Stimulated activated CD4-positive, alpha-beta T cell treated with anti-CD3 and anti-CD28 coated beads, Interleukin-2, amount 100 ng/mL, for 4 hours (primary cell): Measurements from ENCODE around the gene EPSTI1.

ENCODE experiments used
- DNase-seq: peaks from one replicate; pipeline ENCODE4 v3.0.0-alpha.2; 2020; ENCODE audit warnings: low read depth

EPSTI1 gene

GRCh38 chr13:42971691-42972347 lies 20.2 kb downstream of the EPSTI1 start:
- DNase-seq, result no peak

GRCh38 chr13:42970824-42971690 lies 21.0 kb downstream of the EPSTI1 start:
- DNase-seq, result no peak

- DNase-seq, result peak; percentile 61
Observed at GRCh38 chr13:42969565-42970172, 22.4 kb downstream of the EPSTI1 start.

- DNase-seq, result no peak
Observed at GRCh38 chr13:42968906-42969305, 23.1 kb downstream of the EPSTI1 start.

DNA sequence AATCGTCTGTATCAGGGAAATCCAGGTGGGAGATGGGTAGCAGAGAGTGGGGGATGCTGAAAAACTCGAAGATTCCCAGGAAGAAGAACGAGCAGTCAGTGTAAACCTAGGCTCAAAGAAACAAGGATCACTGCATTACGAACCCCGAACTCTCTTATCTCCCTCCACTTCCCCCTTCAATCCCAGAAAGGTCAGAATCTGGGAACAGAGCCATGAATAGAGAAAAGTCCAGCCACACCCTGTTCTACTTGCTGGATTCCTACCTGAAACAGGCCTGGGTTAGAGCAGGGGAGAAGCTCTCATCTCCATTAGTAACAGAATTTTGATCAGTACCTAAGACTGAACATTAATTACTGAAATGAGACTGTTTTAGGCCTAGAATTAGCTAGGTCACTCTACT lies 24.4 kb downstream of the EPSTI1 start:
- DNase-seq, result no peak

DNA sequence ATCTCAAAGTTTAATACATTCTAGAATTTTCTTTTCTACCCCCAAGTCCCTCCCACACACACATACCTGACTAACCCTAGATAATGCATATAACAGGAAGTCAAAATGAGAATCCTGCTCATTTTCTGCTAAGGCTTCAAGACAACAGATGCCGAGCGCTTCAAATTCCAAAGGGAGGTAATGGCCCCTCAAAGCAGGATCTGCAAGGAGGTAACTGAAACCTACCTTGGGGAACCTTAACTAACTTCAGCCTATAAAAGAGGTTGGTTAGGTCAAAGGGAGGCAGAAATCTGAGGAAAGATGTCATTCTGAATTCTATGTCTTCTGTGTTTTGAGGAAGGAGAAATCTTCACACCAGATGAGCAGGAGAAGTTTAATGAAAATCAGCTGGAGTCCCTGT lies 26.8 kb downstream of the EPSTI1 start:
- DNase-seq, result no peak

- no peak for DNase-seq
Observed at GRCh38 chr13:42964761-42965161, 27.3 kb downstream of the EPSTI1 start.

DNA sequence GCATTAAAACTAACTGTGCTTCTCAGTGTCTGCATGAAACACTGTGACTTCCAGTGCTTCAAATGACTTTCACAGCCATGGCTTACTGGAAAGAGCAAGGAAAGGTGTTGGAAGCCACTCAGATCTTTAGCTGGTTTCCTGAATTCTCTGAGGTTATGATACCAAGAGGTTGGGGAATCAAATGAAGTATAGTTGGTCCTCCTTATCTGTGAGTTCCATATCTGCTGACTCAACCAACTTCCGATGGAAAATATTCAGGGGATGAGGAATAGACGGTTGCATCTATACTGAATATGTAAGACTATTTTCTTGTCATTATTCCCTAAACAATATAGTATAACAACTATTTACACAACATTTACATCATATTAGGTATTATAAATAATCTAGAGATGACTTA lies 32.4 kb downstream of the EPSTI1 start:
- no peak for DNase-seq

DNA sequence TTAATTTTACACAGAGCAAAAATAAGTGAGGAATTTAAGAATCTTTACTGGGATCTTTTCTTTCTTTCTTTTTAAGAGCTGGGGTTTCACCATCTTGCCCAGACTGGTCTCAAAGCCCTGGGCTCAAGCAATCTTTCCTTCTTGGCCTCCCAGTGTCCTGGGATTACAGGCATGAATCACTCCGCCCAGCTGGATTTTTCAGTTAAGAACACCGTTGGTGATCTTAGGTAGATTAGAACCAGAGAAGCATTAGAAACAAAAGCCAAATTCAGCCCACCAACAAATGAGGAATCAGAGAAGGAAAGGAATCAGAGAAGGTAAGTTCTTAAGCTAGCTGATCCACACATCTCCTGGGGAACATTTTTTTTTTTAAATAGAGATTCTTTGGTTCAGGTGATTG lies 34.2 kb downstream of the EPSTI1 start:
- no peak for DNase-seq

DNA sequence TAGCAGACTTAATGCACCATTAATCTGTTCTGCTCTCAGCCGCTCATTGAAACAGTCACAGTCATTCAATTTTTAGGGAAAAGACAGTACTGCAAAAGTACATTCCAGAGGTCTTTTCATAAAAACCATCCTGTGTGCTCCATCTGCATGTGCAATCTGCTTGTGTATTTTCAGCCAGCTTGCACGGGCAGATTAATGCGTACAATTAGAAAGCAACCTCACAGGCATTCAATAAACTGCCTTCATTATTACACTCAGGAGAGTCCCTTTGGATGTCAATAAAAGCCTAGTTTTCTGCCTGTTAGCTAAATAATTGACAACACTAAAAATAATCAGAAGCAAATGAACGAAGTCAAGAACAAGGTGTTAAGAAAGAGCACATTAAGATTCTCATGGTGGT lies 41.9 kb downstream of the EPSTI1 start:
- DNase-seq, result no peak

- no peak for DNase-seq
Observed at GRCh38 chr13:42947925-42948324, 44.1 kb downstream of the EPSTI1 start.

DNA sequence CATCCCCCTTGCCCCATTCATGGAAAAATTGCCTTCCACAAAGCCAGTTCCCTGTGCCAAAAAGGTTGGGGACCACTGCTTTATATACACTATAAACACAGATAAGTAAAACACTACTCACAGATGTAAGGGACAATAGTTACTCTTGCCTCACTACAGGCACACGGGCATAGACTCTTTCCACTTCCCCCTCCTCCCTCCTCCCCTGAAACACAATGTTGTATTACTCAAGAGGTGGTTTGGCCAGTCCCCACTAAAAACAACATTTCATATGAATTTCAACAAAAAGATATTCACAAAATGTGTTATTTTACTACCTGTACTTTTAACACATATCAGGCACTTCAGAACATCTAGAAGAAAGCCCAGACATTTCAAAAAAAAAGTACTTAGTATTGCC lies 45.1 kb downstream of the EPSTI1 start:
- no peak for DNase-seq

GRCh38 chr13:42929886-42930535 lies 62.0 kb downstream of the EPSTI1 start:
- DNase-seq, result no peak

DNA sequence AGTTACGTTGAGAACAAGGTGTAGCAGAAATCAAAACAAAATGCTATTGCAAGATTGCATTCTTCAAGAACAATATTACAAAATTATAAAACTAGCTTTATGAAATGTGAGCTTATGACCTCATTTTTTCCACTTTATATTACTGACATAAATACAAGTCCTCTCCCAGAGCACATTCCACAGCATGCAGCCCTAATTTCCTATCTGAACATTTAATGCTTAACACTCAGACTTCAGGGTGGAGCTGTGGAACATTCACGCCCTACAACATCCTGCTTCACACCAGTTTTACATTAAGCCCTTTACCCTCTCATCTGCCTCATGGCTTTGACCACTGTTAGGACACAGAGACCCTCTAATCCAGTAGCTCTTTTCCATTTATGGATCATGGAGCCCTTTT lies 65.5 kb downstream of the EPSTI1 start:
- DNase-seq, result no peak

DNA sequence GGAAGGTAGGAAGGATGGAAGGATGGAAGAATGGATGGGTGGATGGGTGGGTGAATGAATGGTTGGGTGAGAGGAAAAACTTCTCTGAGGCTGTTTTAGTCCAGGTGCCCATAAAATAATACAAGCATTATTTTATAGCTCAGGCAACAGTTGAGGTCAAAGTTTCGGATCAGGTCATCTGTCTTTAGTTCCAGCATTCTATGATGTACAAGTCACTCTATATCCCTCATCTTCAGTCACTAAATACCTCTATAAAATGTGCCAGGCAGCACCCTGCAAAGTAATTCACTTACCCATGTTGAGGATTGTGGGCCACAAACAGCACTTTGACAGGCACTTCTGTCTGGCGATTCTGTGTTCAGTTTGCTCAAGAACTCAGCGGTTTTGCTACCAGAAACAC lies 66.0 kb downstream of the EPSTI1 start:
- no peak for DNase-seq

DNA sequence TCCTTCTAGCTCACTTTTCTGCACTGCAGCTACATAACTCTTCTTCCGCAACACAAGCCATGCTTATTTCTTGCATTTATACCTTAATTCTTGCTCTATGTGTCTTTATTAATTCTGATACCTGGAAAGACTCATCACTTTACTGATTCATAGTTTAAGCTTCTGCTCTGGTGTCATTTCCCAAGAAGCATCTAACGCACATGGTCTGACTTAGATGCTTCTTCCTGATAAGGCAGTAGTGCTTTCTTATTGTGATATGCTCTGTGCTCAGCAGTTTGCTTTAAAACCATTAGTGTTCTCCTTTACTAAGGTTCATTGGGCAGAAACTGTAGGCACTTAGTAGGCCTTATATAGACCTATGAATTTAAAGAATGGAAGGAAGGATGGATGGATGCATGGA lies 66.4 kb downstream of the EPSTI1 start:
- no peak for DNase-seq

DNA sequence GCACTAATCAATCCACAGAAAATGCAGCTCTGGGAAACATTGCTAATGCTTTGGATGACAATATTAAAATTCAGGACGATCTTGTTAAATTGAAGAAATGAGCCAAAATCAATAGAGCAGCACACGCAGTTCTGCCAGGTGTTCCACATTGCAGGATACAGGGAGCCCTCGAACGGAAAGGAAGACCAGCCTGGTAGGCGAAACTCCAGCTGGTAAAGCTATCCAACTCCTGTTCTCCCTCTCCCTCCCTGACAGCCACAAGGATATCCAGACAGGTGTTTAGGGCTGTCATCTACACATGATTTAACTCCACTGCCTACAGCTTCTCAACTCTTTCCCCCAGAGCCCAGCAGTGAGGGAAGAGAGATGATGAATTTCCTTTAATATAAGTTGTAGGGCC lies 67.7 kb downstream of the EPSTI1 start:
- DNase-seq, result no peak

DNA sequence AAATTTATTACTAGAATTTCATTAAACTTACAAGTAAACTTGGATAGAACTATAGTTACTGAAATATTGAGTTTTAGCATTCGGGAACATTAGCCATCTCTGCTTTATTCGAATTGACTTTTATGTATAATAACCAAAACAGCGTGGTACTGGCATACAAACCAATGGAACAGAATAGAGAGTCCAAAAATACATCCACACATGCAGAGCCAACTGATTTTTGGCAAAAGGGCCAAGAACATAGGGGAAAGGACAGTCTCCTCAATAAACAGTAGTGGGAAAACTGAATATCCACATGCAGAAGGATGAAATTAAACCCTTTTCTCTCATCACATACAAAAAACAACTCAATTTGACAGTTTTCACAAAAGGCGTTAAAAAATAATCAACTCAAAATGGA lies 84.3 kb downstream of the EPSTI1 start:
- DNase-seq, result no peak

- no peak for DNase-seq
Observed at GRCh38 chr13:42906257-42906656, 85.8 kb downstream of the EPSTI1 start.

DNA sequence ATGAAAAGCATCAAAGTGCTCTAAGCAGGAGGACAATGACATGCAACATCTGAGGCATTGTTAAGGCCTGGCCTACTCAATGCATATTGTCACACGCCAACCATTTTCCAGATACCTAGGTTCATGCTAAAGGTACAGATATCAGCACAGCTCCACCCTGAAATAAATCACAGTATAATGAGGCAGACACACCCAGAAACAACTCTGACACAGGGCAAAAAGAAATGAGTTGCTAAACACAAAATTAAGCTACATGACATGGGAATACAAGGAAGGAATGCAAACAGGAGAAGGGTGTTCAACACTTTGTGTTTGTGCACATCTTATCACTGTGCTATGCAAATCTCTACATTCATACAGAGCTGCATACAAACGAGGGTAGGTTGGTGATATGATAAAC lies 86.5 kb downstream of the EPSTI1 start:
- no peak for DNase-seq

GRCh38 chr13:42899266-42899665 lies 92.8 kb downstream of the EPSTI1 start:
- DNase-seq, result no peak

DNA sequence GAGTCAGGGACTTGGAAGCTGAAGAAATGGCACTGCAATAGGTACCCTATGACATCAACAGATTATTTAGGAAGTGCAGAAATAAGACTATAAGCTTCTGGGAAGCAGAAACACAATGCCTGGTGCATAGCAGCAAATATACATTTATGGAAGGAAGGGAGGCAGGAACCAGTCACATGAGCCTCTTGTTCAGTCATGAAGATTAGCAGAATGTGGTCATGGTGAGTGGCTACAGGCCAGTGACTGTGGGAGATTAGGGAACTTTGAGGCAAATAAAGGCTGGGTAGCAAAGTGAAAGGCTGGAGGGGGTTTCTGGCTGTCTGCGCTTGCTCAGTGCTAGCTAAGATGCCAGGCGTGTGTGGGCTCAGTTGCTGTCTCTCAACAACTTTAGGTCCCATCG lies 96.3 kb downstream of the EPSTI1 start:
- no peak for DNase-seq

GRCh38 chr13:42894765-42895243 lies 97.2 kb downstream of the EPSTI1 start:
- DNase-seq, result no peak
